CD4-positive, CD25-positive, alpha-beta regulatory T cell (primary cell): Measurements from ENCODE around the gene PLCB4. TPM values are rescaled to one million over a fixed set of nuclear protein-coding genes. Genes with fewer than 3 reads are reported as not detected.

ENCODE experiments used
- ATAC-seq, 2 donors: fragments of 150-1000 bp; cut with Tn5 transposase; one replicate each; pipeline ENCODE4 v1.10.0; 2021; ENCODE audit warnings: low read depth in 2 of 2, moderate number of reproducible peaks in 2 of 2, moderate library complexity in 1 of 2
- DNase-seq, 3 donors: peaks; one replicate each; pipeline versions ENCODE4 v3.0.0 to v3.0.0-alpha.2; 2012 to 2022; ENCODE audit warnings: mixed read lengths in 1 of 3
- H3K27ac ChIP-seq: one replicate; pipeline ENCODE4 v1.7.0; 2013; ENCODE audit warnings: mild to moderate bottlenecking, low read length; ENCODE audit not compliant: insufficient read depth, poor library complexity, severe bottlenecking
- H3K27me3 ChIP-seq: one replicate; pipeline ENCODE4 v1.7.0; 2013; ENCODE audit warnings: low read length; ENCODE audit not compliant: control insufficient read depth, insufficient read depth
- H3K36me3 ChIP-seq: one replicate; pipeline ENCODE4 v1.7.0; 2013; ENCODE audit warnings: mild to moderate bottlenecking, low read length, moderate library complexity; ENCODE audit not compliant: control insufficient read depth, insufficient read depth
- H3K4me1 ChIP-seq: 2 replicates; pipeline ENCODE4 v1.7.0; 2013; ENCODE audit warnings: mild to moderate bottlenecking, low read length; ENCODE audit not compliant: insufficient read depth, control insufficient read depth, poor library complexity, severe bottlenecking
- H3K4me3 ChIP-seq: one replicate; pipeline ENCODE4 v1.7.0; 2013; ENCODE audit warnings: low read depth, mild to moderate bottlenecking, low read length, moderate library complexity
- H3K9me3 ChIP-seq, 2 experiments: 1 replicate in 1 of 2; 2 replicates in 1 of 2; pipeline ENCODE4 v1.7.0; 2013; ENCODE audit warnings: low read length in 2 of 2, mild to moderate bottlenecking in 1 of 2, moderate library complexity in 1 of 2; ENCODE audit not compliant: control insufficient read depth in 2 of 2
- H3K27ac Mint-ChIP-seq, 3 donors: one replicate each; pipeline ENCODE4 v1.8.0; 2020 to 2022; ENCODE audit warnings: mild to moderate bottlenecking in 3 of 3, mixed read lengths in 3 of 3, moderate library complexity in 2 of 3
- H3K27me3 Mint-ChIP-seq: one replicate; pipeline ENCODE4 v1.8.0; 2022; ENCODE audit warnings: mild to moderate bottlenecking, mixed read lengths
- H3K36me3 Mint-ChIP-seq: one replicate; pipeline ENCODE4 v1.8.0; 2020; ENCODE audit warnings: mixed read lengths
- H3K4me1 Mint-ChIP-seq, 4 donors: one replicate each; pipeline ENCODE4 v1.8.0; 2020 to 2022; ENCODE audit warnings: mixed read lengths in 4 of 4, mild to moderate bottlenecking in 1 of 4
- H3K4me3 Mint-ChIP-seq, 4 donors: one replicate each; pipeline ENCODE4 v1.8.0; 2020 to 2022; ENCODE audit warnings: mild to moderate bottlenecking in 4 of 4, mixed read lengths in 4 of 4, moderate library complexity in 3 of 4
- H3K9me3 Mint-ChIP-seq, 7 donors: one replicate each; pipeline ENCODE4 v1.8.0; 2020 to 2022; ENCODE audit warnings: mixed read lengths in 7 of 7, mild to moderate bottlenecking in 3 of 7, moderate library complexity in 2 of 7
- polyA plus RNA-seq, 4 donors: library from polyadenylated mRNA; unstranded; fragments of 300-500 nt; fragmentation: Illumina TruSeq; gene quantifications; one replicate each; pipeline ENCODE4 v1.2.3, GENCODE V29; 2021
- total RNA-seq: library from RNA; stranded (reverse); gene quantifications from one replicate; pipeline ENCODE4 v1.2.3, GENCODE V29; 2022

The PLCB4 gene
- total RNA-seq: 0.94 TPM
- polyA plus RNA-seq: not detected

GRCh38 chr20:9068841-9069663 lies at the start of gene PLCB4:
Gene PLCB4 (plus strand): TSS chr20:9069087. CDS start chr20:9307815, 238,728 bp downstream.
- Mint-ChIP-seq H3K27ac (no peak within 1 kb of the TSS), H3K4me3 (no peak within 1 kb of the TSS), H3K4me1 (peaks cover 0 to 4% (median 0%) of the 10 kb centered on the region in 4 donors), H3K27me3 (peaks cover 13% of the 10 kb centered on the region), H3K9me3 (peaks cover 0 to 11% (median 3%) of the 10 kb centered on the region in 7 donors), H3K36me3 (peaks cover 4% of the 10 kb centered on the region)
- DNase-seq: no peak
- H3K9me3 ChIP-seq: no peaks in the 10 kb centered on the region
- no peaks in the 10 kb centered on the region for H3K4me1 ChIP-seq
- no peak for ATAC-seq
- H3K27ac ChIP-seq: no peak within 1 kb of the TSS
- H3K36me3 ChIP-seq: no peaks in the 10 kb centered on the region
- H3K4me3 ChIP-seq: no peak within 1 kb of the TSS
- H3K27me3 ChIP-seq: no peaks in the 10 kb centered on the region

- H3K36me3 ChIP-seq: no peaks in the 10 kb centered on the region
- Mint-ChIP-seq H3K4me1 (no peaks in the 10 kb centered on the region), H3K36me3 (no peaks in the 10 kb centered on the region), H3K4me3 (no peak overlapping the region), H3K9me3 (peaks cover 0 to 9% (median 4%) of the 10 kb centered on the region in 7 donors), H3K27ac (no peak overlapping the region), H3K27me3 (no peaks in the 10 kb centered on the region)
- DNase-seq: no peak
- no peaks in the 10 kb centered on the region for H3K4me1 ChIP-seq
- H3K4me3 ChIP-seq: no peak overlapping the region
- ATAC-seq: no peak
- no peaks in the 10 kb centered on the region for H3K27me3 ChIP-seq
- peaks cover 0 to 3% of the 10 kb centered on the region in 2 experiments for H3K9me3 ChIP-seq
- no peak overlapping the region for H3K27ac ChIP-seq
These were observed 49.1 kb upstream of the PLCB4 start for GRCh38 chr20:9019833-9020232.

GRCh38 chr20:9021216-9021615 lies 47.7 kb upstream of the PLCB4 start:
- Histone ChIP-seq H3K4me3 (no peak overlapping the region), H3K4me1 (no peaks in the 10 kb centered on the region), H3K27me3 (no peaks in the 10 kb centered on the region), H3K36me3 (no peaks in the 10 kb centered on the region), H3K27ac (no peak overlapping the region), H3K9me3 (peaks cover 0 to 3% of the 10 kb centered on the region in 2 experiments)
- Mint-ChIP-seq H3K4me1 (no peaks in the 10 kb centered on the region), H3K36me3 (no peaks in the 10 kb centered on the region), H3K9me3 (peaks cover 0 to 14% (median 6%) of the 10 kb centered on the region in 7 donors), H3K27me3 (no peaks in the 10 kb centered on the region), H3K4me3 (no peak overlapping the region), H3K27ac (no peak overlapping the region)
- ATAC-seq: no peak
- no peak for DNase-seq

- Histone ChIP-seq H3K9me3 (peaks cover 0 to 3% of the 10 kb centered on the region in 2 experiments), H3K4me3 (no peak overlapping the region), H3K36me3 (no peaks in the 10 kb centered on the region), H3K4me1 (no peaks in the 10 kb centered on the region), H3K27me3 (no peaks in the 10 kb centered on the region), H3K27ac (no peak overlapping the region)
- ATAC-seq: no peak
- Mint-ChIP-seq H3K9me3 (peaks cover 0 to 14% (median 6%) of the 10 kb centered on the region in 7 donors), H3K4me1 (no peaks in the 10 kb centered on the region), H3K4me3 (no peak overlapping the region), H3K36me3 (no peaks in the 10 kb centered on the region), H3K27me3 (no peaks in the 10 kb centered on the region), H3K27ac (no peak overlapping the region)
- DNase-seq: no peak
These were observed 47.2 kb upstream of the PLCB4 start for GRCh38 chr20:9021699-9022098.

GRCh38 chr20:9022376-9022775 lies 46.5 kb upstream of the PLCB4 start:
- no peaks in the 10 kb centered on the region for H3K4me1 ChIP-seq
- no peak overlapping the region for H3K4me3 ChIP-seq
- ATAC-seq: no peak
- Mint-ChIP-seq H3K36me3 (no peaks in the 10 kb centered on the region), H3K9me3 (peaks cover 0 to 14% (median 7%) of the 10 kb centered on the region in 7 donors), H3K27ac (no peak overlapping the region), H3K4me1 (no peaks in the 10 kb centered on the region), H3K4me3 (no peak overlapping the region), H3K27me3 (no peaks in the 10 kb centered on the region)
- no peaks in the 10 kb centered on the region for H3K36me3 ChIP-seq
- peaks cover 0 to 3% of the 10 kb centered on the region in 2 experiments for H3K9me3 ChIP-seq
- H3K27ac ChIP-seq: no peak overlapping the region
- no peak for DNase-seq
- no peaks in the 10 kb centered on the region for H3K27me3 ChIP-seq

- Mint-ChIP-seq H3K4me1 (no peaks in the 10 kb centered on the region), H3K27me3 (no peaks in the 10 kb centered on the region), H3K4me3 (no peak overlapping the region), H3K27ac (no peak overlapping the region), H3K9me3 (peaks cover 0 to 22% (median 4%) of the 10 kb centered on the region in 7 donors), H3K36me3 (no peaks in the 10 kb centered on the region)
- H3K27me3 ChIP-seq: no peaks in the 10 kb centered on the region
- DNase-seq (no peak), ATAC-seq (no peak)
- no peak overlapping the region for H3K4me3 ChIP-seq
- H3K9me3 ChIP-seq: peaks cover 3% of the 10 kb centered on the region in 2 experiments
- H3K27ac ChIP-seq: no peak overlapping the region
- no peaks in the 10 kb centered on the region for H3K4me1 ChIP-seq
- H3K36me3 ChIP-seq: no peaks in the 10 kb centered on the region
These were observed 44.3 kb upstream of the PLCB4 start for GRCh38 chr20:9024606-9025005.

- Mint-ChIP-seq H3K27ac (no peak overlapping the region), H3K4me3 (no peak overlapping the region), H3K27me3 (no peaks in the 10 kb centered on the region), H3K4me1 (no peaks in the 10 kb centered on the region), H3K36me3 (no peaks in the 10 kb centered on the region), H3K9me3 (peaks cover 0 to 22% (median 3%) of the 10 kb centered on the region in 7 donors)
- Histone ChIP-seq H3K27me3 (no peaks in the 10 kb centered on the region), H3K36me3 (no peaks in the 10 kb centered on the region), H3K9me3 (peaks cover 3% of the 10 kb centered on the region in 2 experiments), H3K27ac (no peak overlapping the region), H3K4me1 (no peaks in the 10 kb centered on the region), H3K4me3 (no peak overlapping the region)
- ATAC-seq (no peak), DNase-seq (no peak)
These were observed 43.9 kb upstream of the PLCB4 start for GRCh38 chr20:9025011-9025410.

GRCh38 chr20:9025643-9026042 lies 43.2 kb upstream of the PLCB4 start:
- peaks cover 0 to 26% (median 3%) of the 10 kb centered on the region in 7 donors for H3K9me3 Mint-ChIP-seq
- H3K4me3 ChIP-seq: no peak overlapping the region

More at GRCh38 chr20:9025643-9026042, 43.2 kb upstream of the PLCB4 start:
- Histone ChIP-seq H3K36me3 (no peaks in the 10 kb centered on the region), H3K27me3 (no peaks in the 10 kb centered on the region), H3K4me1 (no peaks in the 10 kb centered on the region), H3K27ac (no peak overlapping the region), H3K9me3 (peaks cover 3% of the 10 kb centered on the region in 2 experiments)
- Mint-ChIP-seq H3K27ac (no peak overlapping the region), H3K27me3 (no peaks in the 10 kb centered on the region), H3K4me3 (peak overlapping the region in 1 of 4 donors; percentile 75), H3K36me3 (no peaks in the 10 kb centered on the region), H3K4me1 (no peaks in the 10 kb centered on the region)
- no peak for ATAC-seq
- DNase-seq: no peak
